Psoas muscle (tissue), 8 donors: ENCODE data around the gene PDE6H. TPM values are rescaled to one million over a fixed set of nuclear protein-coding genes. Genes with fewer than 3 reads are reported as not detected.

Experiments
- ATAC-seq, 4 donors: fragments of 200-7000 bp; cut with Tn5 transposase; one replicate each; pipeline ENCODE4 v1.9.1; 2020; ENCODE audit warnings: moderate library complexity in 3 of 4, mild to moderate bottlenecking in 2 of 4
- DNase-seq, 2 donors: peaks; one replicate each; pipeline ENCODE4 v3.0.0-alpha.2; 2020
- H3K27ac ChIP-seq: fragments of 200-600 bp; one replicate; pipeline ENCODE4 v1.8.0; 2022
- H3K27me3 ChIP-seq, 3 donors: fragments of 200-600 bp in 1 of 3; one replicate each; pipeline versions ENCODE4 v1.6.1 to v1.8.0; 2013 to 2022; ENCODE audit warnings: low read length in 2 of 3, mild to moderate bottlenecking in 2 of 3, moderate library complexity in 1 of 3; ENCODE audit not compliant: insufficient read depth in 3 of 3
- H3K36me3 ChIP-seq, 2 donors: fragments of 200-600 bp in 1 of 2; one replicate each; pipeline versions ENCODE4 v1.6.1 to v1.8.0; 2013 to 2022; ENCODE audit warnings: low read depth in 1 of 2, mild to moderate bottlenecking in 1 of 2, moderate library complexity in 1 of 2; ENCODE audit not compliant: insufficient read depth in 1 of 2
- H3K4me1 ChIP-seq: fragments of 200-600 bp; one replicate; pipeline ENCODE4 v1.8.0; 2022
- H3K4me3 ChIP-seq: fragments of 200-600 bp; one replicate; pipeline ENCODE4 v1.8.0; 2022; ENCODE audit warnings: mild to moderate bottlenecking
- H3K9me3 ChIP-seq: fragments of 200-600 bp; one replicate; pipeline ENCODE4 v1.8.0; 2022
- WGBS, 3 donors: extraction: QIAGEN DNeasy Blood & Tissue Kit; methylation state at CpG; one replicate each; pipeline versions ENCODE4 v1.1.6 to v1.1.7; 2013; 5-methylcytosine and 5-hydroxymethylcytosine counted together
- intact Hi-C, 2 donors: fragments of 100-400 bp; cut with DNase I; formaldehyde crosslinking; loops; one replicate each; pipeline versions ENCODE4 v1.11.0 to v1.14.2; 2022
- polyA plus RNA-seq, 3 donors: library from polyadenylated mRNA; stranded (reverse); fragments of 200-250 nt; gene quantifications; one replicate each; pipeline ENCODE4 v1.2.3, GENCODE V29; 2013
- total RNA-seq, 4 donors: library from RNA; stranded (reverse); fragmentation: NEBNext Ultra II Directional in 2 of 4; extraction: Animal tissue kit (Norgen Biotek cat#: 25700) in 2 of 4; gene quantifications; one replicate each; pipeline versions ENCODE4 v1.2.1 to v1.2.4, GENCODE V29; 2021 to 2023
- TF ChIP-seq, protein P1 (sequence below): fragments of 200-600 bp; IDR thresholded peaks from one replicate; pipeline ENCODE4 v1.8.0; 2022; ENCODE audit warnings: antibody characterized with exemption
- donor health status: healthy with polysubstance abuse.
- donor health status: DM: no; HTN: no; CAD: no; lungs with moderate emphysema.
- donor health status: Bipolar disorder and iron deficiency.
- donor health status: healthy.
- donor health status: DM: yes; HTN: yes; CAD: no.
- donor health status: DM: no; HTN: no; CAD: no.
- donor health status: DM: no; HTN: no; CAD: no.
- donor health status: DM: yes; HTN: yes; CAD: no.

Gene PDE6H
- total and polyA plus RNA-seq, 7 donors, result not detected

GRCh38 chr12:14930299-14930698 is 42.5 kb upstream of the PDE6H start:
- no peak for DNase-seq
- Histone ChIP-seq H3K36me3 (no peaks in the 10 kb centered on the region), H3K27me3 (no peaks in the 10 kb centered on the region), H3K4me3 (no peak overlapping the region), H3K4me1 (no peaks in the 10 kb centered on the region), H3K9me3 (no peaks in the 10 kb centered on the region), H3K27ac (no peak overlapping the region)
- ATAC-seq, result no peak
- intact Hi-C loops, result no loop called here
- TF ChIP-seq, protein P1, sequence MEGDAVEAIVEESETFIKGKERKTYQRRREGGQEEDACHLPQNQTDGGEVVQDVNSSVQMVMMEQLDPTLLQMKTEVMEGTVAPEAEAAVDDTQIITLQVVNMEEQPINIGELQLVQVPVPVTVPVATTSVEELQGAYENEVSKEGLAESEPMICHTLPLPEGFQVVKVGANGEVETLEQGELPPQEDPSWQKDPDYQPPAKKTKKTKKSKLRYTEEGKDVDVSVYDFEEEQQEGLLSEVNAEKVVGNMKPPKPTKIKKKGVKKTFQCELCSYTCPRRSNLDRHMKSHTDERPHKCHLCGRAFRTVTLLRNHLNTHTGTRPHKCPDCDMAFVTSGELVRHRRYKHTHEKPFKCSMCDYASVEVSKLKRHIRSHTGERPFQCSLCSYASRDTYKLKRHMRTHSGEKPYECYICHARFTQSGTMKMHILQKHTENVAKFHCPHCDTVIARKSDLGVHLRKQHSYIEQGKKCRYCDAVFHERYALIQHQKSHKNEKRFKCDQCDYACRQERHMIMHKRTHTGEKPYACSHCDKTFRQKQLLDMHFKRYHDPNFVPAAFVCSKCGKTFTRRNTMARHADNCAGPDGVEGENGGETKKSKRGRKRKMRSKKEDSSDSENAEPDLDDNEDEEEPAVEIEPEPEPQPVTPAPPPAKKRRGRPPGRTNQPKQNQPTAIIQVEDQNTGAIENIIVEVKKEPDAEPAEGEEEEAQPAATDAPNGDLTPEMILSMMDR, result no peak

GRCh38 chr12:14931359-14931758 is 41.5 kb upstream of the PDE6H start:
- Histone ChIP-seq H3K36me3 (no peaks in the 10 kb centered on the region), H3K27ac (no peak overlapping the region), H3K27me3 (no peaks in the 10 kb centered on the region), H3K4me3 (no peak overlapping the region), H3K9me3 (no peaks in the 10 kb centered on the region), H3K4me1 (no peaks in the 10 kb centered on the region)
- ATAC-seq, result no peak
- DNase-seq, result no peak
- TF ChIP-seq, protein P1, result no peak
- intact Hi-C loops, result no loop called here
- 49 to 66% (median 49%) methylated on average over 4 of the region's 4 CpGs for WGBS, 3 donors

GRCh38 chr12:14931791-14932560 is 40.9 kb upstream of the PDE6H start:
- H3K36me3 ChIP-seq, result no peaks in the 10 kb centered on the region
- WGBS, 3 donors, result 91 to 95% (median 94%) methylated on average over 7 of the region's 7 CpGs
- TF ChIP-seq, protein P1, result no peak
- H3K9me3 ChIP-seq, result no peaks in the 10 kb centered on the region
- no peak for ATAC-seq
- no peak overlapping the region for H3K27ac ChIP-seq
- intact Hi-C loops, result no loop called here
- H3K4me3 ChIP-seq, result no peak overlapping the region
- H3K4me1 ChIP-seq, result no peaks in the 10 kb centered on the region
- no peak for DNase-seq
- H3K27me3 ChIP-seq, result no peaks in the 10 kb centered on the region

GRCh38 chr12:14934511-14934910 is 38.3 kb upstream of the PDE6H start:
- intact Hi-C loops, result no loop called here
- no peaks in the 10 kb centered on the region for H3K27me3 ChIP-seq
- no peaks in the 10 kb centered on the region for H3K4me1 ChIP-seq
- no peaks in the 10 kb centered on the region for H3K36me3 ChIP-seq
- H3K4me3 ChIP-seq, result no peak overlapping the region
- DNase-seq, result no peak
- H3K27ac ChIP-seq, result no peak overlapping the region
- H3K9me3 ChIP-seq, result no peaks in the 10 kb centered on the region
- 90 to 98% (median 94%) methylated on average over 2 of the region's 2 CpGs for WGBS, 3 donors
- TF ChIP-seq, protein P1, result no peak
- ATAC-seq, result no peak

- intact Hi-C loops, result no loop called here
- Histone ChIP-seq H3K27ac (no peak overlapping the region), H3K9me3 (no peaks in the 10 kb centered on the region), H3K4me1 (no peaks in the 10 kb centered on the region), H3K27me3 (no peaks in the 10 kb centered on the region), H3K4me3 (no peak overlapping the region), H3K36me3 (no peaks in the 10 kb centered on the region)
- TF ChIP-seq, protein P1, result no peak
- DNase-seq (no peak), ATAC-seq (no peak)
- 28 to 46% (median 34%) methylated on average over 4 of the region's 4 CpGs for WGBS, 3 donors
Observed at GRCh38 chr12:14935031-14935430, 37.8 kb upstream of the PDE6H start.
